Panc1 (cell line): ENCODE data around the gene LHX2. TPM values are rescaled to one million over a fixed set of nuclear protein-coding genes. Genes with fewer than 3 reads are reported as not detected.

Experiments used
- ATAC-seq: fragments of 200-7000 bp; cut with Tn5 transposase; 2 replicates; pipeline ENCODE4 v1.9.1; 2020; ENCODE audit warnings: mild to moderate bottlenecking, moderate library complexity
- BruUV-seq: library from RNA; stranded (reverse); fragments of 400-500 nt; replicated peaks from 2 replicates; lab custom pipeline; 2021; lab: Mats Ljungman, UMichigan
- CTCF ChIA-PET: fragments of 300-600 bp; sonication (Branson Sonifier 250); formaldehyde crosslinking; loops from one replicate; lab custom pipeline; 2022; ENCODE audit warnings: antibody characterized with exemption; lab: Charles Lee
- POLR2A ChIA-PET: fragments of 300-600 bp; sonication (Branson Sonifier 250); formaldehyde crosslinking; loops from one replicate; lab custom pipeline; 2022; ENCODE audit warnings: antibody characterized with exemption; lab: Charles Lee
- DNase-seq: peaks from one replicate; pipeline ENCODE4 v3.0.0-alpha.2; 2010; ENCODE audit warnings: low read depth, low spot score
- H3K27ac ChIP-seq: 2 replicates; pipeline ENCODE4 v1.5.1; 2011; ENCODE audit warnings: mild to moderate bottlenecking, low read length, inconsistent platforms
- H3K27me3 ChIP-seq: fragments of 200-500 bp; sonication (Bioruptor generic); 2 replicates; pipeline ENCODE4 v1.6.0; 2014; ENCODE audit warnings: low read length, inconsistent platforms; ENCODE audit not compliant: control insufficient read depth, insufficient read depth
- H3K36me3 ChIP-seq: fragments of 200-500 bp; sonication (Bioruptor generic); 2 replicates; pipeline ENCODE4 v1.5.1; 2014; ENCODE audit warnings: inconsistent platforms, mild to moderate bottlenecking, low read length, moderate library complexity; ENCODE audit not compliant: control insufficient read depth, insufficient read depth
- H3K4me1 ChIP-seq: 2 replicates; pipeline ENCODE4 v1.5.1; 2011; ENCODE audit warnings: inconsistent platforms, mild to moderate bottlenecking, low read length, moderate library complexity; ENCODE audit not compliant: control insufficient read depth, insufficient read depth
- H3K4me3 ChIP-seq, 2 experiments: 2 replicates each; pipeline ENCODE4 v1.5.1; 2011 to 2012; ENCODE audit warnings: low read depth in 2 of 2, low read length in 2 of 2, mild to moderate bottlenecking in 2 of 2, inconsistent platforms in 1 of 2, moderate library complexity in 1 of 2
- H3K9me3 ChIP-seq: fragments of 200-500 bp; sonication (Bioruptor generic); 2 replicates; pipeline ENCODE4 v1.5.1; 2014; ENCODE audit warnings: low read depth, mild to moderate bottlenecking, inconsistent platforms, low read length, moderate library complexity; ENCODE audit not compliant: control insufficient read depth, insufficient read depth
- CTCF ChIP-seq: fragments of 450-650 bp; IDR thresholded peaks from 2 replicates; pipeline ENCODE4 v1.5.1; 2017; ENCODE audit warnings: mild to moderate bottlenecking
- POLR2AphosphoS5 ChIP-seq: IDR thresholded peaks from 2 replicates; pipeline ENCODE4 v1.6.1; 2012; ENCODE audit warnings: mild to moderate bottlenecking, low read depth, low read length, moderate library complexity
- SIN3A ChIP-seq: IDR thresholded peaks from 2 replicates; pipeline ENCODE4 v1.6.1; 2012; ENCODE audit warnings: low read depth, mild to moderate bottlenecking, low read length, moderate library complexity, borderline replicate concordance; ENCODE audit not compliant: insufficient read depth
- TCF7L2 ChIP-seq: IDR thresholded peaks from 2 replicates; pipeline ENCODE4 v1.6.1; 2011; ENCODE audit warnings: mild to moderate bottlenecking, low read depth, low read length, inconsistent platforms
- in situ Hi-C: cut with HindIII; loops from 2 replicates; pipeline ENCODE4 v1.10.0; 2016; ENCODE audit warnings: low sequenced_read_pairs, low pct_unique_long_range_greater_than_20kb
- intact Hi-C: fragments of 100-400 bp; cut with micrococcal nuclease; formaldehyde crosslinking; loops from one replicate; pipeline ENCODE4 v1.10.0; 2022; ENCODE audit not compliant: unreplicated experiment
- total RNA-seq: library from RNA; stranded (reverse); gene quantifications from one replicate; pipeline ENCODE4 v1.2.1, GENCODE V29; 2021; ENCODE audit not compliant: unreplicated experiment
- TF ChIP-seq, protein P1 (sequence below), 2 experiments: IDR thresholded peaks; 2 replicates each; pipeline ENCODE4 v1.6.1; 2011 to 2012; ENCODE audit warnings: low read depth in 2 of 2, control low read depth in 1 of 2, low read length in 1 of 2, mild to moderate bottlenecking in 1 of 2, moderate library complexity in 1 of 2; ENCODE audit not compliant: insufficient read depth in 1 of 2

Gene LHX2
- total RNA-seq, 1 experiment from 2014 or later = 0.36 TPM

GRCh38 chr9:124020520-124021384 is 9.2 kb downstream of the LHX2 start:
- Histone ChIP-seq H3K27me3 (no peaks in the 10 kb centered on the region), H3K9me3 (no peaks in the 10 kb centered on the region), H3K36me3 (no peaks in the 10 kb centered on the region), H3K27ac (no peak overlapping the region), H3K4me1 (0 out of 2 replicates have a peak, but pooled peaks cover 5% of the 10 kb centered on the region), H3K4me3 (no peak overlapping the region)
- BruUV-seq = no TSS peak
- CTCF ChIA-PET = no interaction called here
- TF ChIP-seq TCF7L2 (no peak), SIN3A (no peak), POLR2AphosphoS5 (no peak), CTCF (no peak)
- TF ChIP-seq, protein P1, sequence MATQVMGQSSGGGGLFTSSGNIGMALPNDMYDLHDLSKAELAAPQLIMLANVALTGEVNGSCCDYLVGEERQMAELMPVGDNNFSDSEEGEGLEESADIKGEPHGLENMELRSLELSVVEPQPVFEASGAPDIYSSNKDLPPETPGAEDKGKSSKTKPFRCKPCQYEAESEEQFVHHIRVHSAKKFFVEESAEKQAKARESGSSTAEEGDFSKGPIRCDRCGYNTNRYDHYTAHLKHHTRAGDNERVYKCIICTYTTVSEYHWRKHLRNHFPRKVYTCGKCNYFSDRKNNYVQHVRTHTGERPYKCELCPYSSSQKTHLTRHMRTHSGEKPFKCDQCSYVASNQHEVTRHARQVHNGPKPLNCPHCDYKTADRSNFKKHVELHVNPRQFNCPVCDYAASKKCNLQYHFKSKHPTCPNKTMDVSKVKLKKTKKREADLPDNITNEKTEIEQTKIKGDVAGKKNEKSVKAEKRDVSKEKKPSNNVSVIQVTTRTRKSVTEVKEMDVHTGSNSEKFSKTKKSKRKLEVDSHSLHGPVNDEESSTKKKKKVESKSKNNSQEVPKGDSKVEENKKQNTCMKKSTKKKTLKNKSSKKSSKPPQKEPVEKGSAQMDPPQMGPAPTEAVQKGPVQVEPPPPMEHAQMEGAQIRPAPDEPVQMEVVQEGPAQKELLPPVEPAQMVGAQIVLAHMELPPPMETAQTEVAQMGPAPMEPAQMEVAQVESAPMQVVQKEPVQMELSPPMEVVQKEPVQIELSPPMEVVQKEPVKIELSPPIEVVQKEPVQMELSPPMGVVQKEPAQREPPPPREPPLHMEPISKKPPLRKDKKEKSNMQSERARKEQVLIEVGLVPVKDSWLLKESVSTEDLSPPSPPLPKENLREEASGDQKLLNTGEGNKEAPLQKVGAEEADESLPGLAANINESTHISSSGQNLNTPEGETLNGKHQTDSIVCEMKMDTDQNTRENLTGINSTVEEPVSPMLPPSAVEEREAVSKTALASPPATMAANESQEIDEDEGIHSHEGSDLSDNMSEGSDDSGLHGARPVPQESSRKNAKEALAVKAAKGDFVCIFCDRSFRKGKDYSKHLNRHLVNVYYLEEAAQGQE (IDR thresholded peaks at IDR 0.05; ENCODE audit: insufficient read depth in 1 of 2, low read depth in 2 of 2, low read length in 1 of 2) = no peak
- in situ Hi-C loops = no loop called here
- intact Hi-C loops = no loop called here
- POLR2A ChIA-PET = no interaction called here
- ATAC-seq (no peak), DNase-seq (no peak)

- Histone ChIP-seq H3K27ac (no peak overlapping the region), H3K9me3 (no peaks in the 10 kb centered on the region), H3K4me3 (no peak overlapping the region), H3K27me3 (no peaks in the 10 kb centered on the region), H3K36me3 (no peaks in the 10 kb centered on the region), H3K4me1 (0 out of 2 replicates have a peak, but pooled peaks cover 5% of the 10 kb centered on the region)
- TF ChIP-seq, protein P1 (IDR thresholded peaks at IDR 0.05; ENCODE audit: insufficient read depth in 1 of 2, low read depth in 2 of 2, low read length in 1 of 2) = no peak
- no peak for TF ChIP-seq SIN3A
- TF ChIP-seq TCF7L2 = no peak
- TF ChIP-seq POLR2AphosphoS5 = no peak
- TF ChIP-seq CTCF = no peak
- no peak for ATAC-seq
- intact Hi-C loops = no loop called here
- no peak for DNase-seq
- no TSS peak for BruUV-seq
- CTCF ChIA-PET = no interaction called here
- in situ Hi-C loops = no loop called here
- POLR2A ChIA-PET = no interaction called here
Observed at GRCh38 chr9:124021385-124021769, 9.8 kb downstream of the LHX2 start.
